Measurements from ENCODE around the gene ADAMTS1. TPM values are rescaled to one million over a fixed set of nuclear protein-coding genes. Genes with fewer than 3 reads are reported as not detected.
A peak's percentile ranks its signal among the peaks of the same experiment; 100 is the strongest.

Gene ADAMTS1
- total RNA-seq, 1 experiment from 2014 or later: 4.1 TPM

GRCh38 chr21:26852423-26852822 is 7.2 kb upstream of the ADAMTS1 start:
- CTCF ChIA-PET: no interaction called here
- no peaks in the 10 kb centered on the region for H3K36me3 Mint-ChIP-seq (ENCODE audit: insufficient read depth, unreplicated experiment)
- H3K4me3 Mint-ChIP-seq (ENCODE audit: low read depth, unreplicated experiment): no peak overlapping the region
- H3K27ac Mint-ChIP-seq (ENCODE audit: unreplicated experiment): no peak overlapping the region
- BruUV-seq (replicated peaks): no TSS peak
- no peak for DNase-seq
- TF ChIP-seq CTCF (IDR thresholded peaks at IDR 0.05; ENCODE audit: unreplicated experiment): no peak
- no peaks in the 10 kb centered on the region for H3K9me3 Mint-ChIP-seq (ENCODE audit: low read depth, unreplicated experiment)
- peaks cover 4% of the 10 kb centered on the region for H3K27me3 Mint-ChIP-seq (ENCODE audit: unreplicated experiment)
- intact Hi-C loops (cut with micrococcal nuclease; ENCODE audit: unreplicated experiment): loop anchor here (10.0 kb wide), 1 partner anchor 1892 kb away; no protein-coding TSS in a partner anchor
- peaks cover 8% of the 10 kb centered on the region for H3K4me1 Mint-ChIP-seq (ENCODE audit: low read depth, unreplicated experiment)

GRCh38 chr21:26851109-26851944 is 6.1 kb upstream of the ADAMTS1 start:
- no peak for TF ChIP-seq CTCF (IDR thresholded peaks at IDR 0.05; ENCODE audit: unreplicated experiment)
- no peak overlapping the region for H3K27ac Mint-ChIP-seq (ENCODE audit: unreplicated experiment)
- peaks cover 8% of the 10 kb centered on the region for H3K36me3 Mint-ChIP-seq (ENCODE audit: insufficient read depth, unreplicated experiment)
- DNase-seq: no peak
- no peaks in the 10 kb centered on the region for H3K9me3 Mint-ChIP-seq (ENCODE audit: low read depth, unreplicated experiment)
- BruUV-seq (replicated peaks): no TSS peak
- peaks cover 16% of the 10 kb centered on the region for H3K4me1 Mint-ChIP-seq (ENCODE audit: low read depth, unreplicated experiment)
- H3K27me3 Mint-ChIP-seq (ENCODE audit: unreplicated experiment): peaks cover 15% of the 10 kb centered on the region
- intact Hi-C loops (cut with micrococcal nuclease; ENCODE audit: unreplicated experiment): loop anchor here (10.0 kb wide), 1 partner anchor 1893 kb away; no protein-coding TSS in a partner anchor
- CTCF ChIA-PET: interaction anchor here (1.3 kb wide), 1 partner anchor 849 kb away, joined by 4 read pairs; no protein-coding TSS in a partner anchor
- H3K4me3 Mint-ChIP-seq (ENCODE audit: low read depth, unreplicated experiment): no peak overlapping the region

GRCh38 chr21:26850116-26850643 is 5.0 kb upstream of the ADAMTS1 start:
- Mint-ChIP-seq H3K36me3 (ENCODE audit: insufficient read depth, unreplicated experiment) (peaks cover 20% of the 10 kb centered on the region), H3K27me3 (ENCODE audit: unreplicated experiment) (peaks cover 19% of the 10 kb centered on the region), H3K4me1 (ENCODE audit: low read depth, unreplicated experiment) (peaks cover 16% of the 10 kb centered on the region), H3K27ac (ENCODE audit: unreplicated experiment) (no peak overlapping the region), H3K4me3 (ENCODE audit: low read depth, unreplicated experiment) (no peak overlapping the region), H3K9me3 (ENCODE audit: low read depth, unreplicated experiment) (no peaks in the 10 kb centered on the region)
- DNase-seq: no peak
- peak; percentile 49 for TF ChIP-seq CTCF (IDR thresholded peaks at IDR 0.05; ENCODE audit: unreplicated experiment)
- CTCF ChIA-PET: interaction anchor here (0.7 to 1.3 kb wide), 3 partner anchors 33 to 1895 kb away, joined by 3 to 4 read pairs (median 3); no protein-coding TSS in a partner anchor
- intact Hi-C loops (cut with micrococcal nuclease; ENCODE audit: unreplicated experiment): loop anchor here (1.0 to 10.0 kb wide), 3 partner anchors 714 to 1895 kb away; no protein-coding TSS in a partner anchor
- no TSS peak for BruUV-seq (replicated peaks)

GRCh38 chr21:26849428-26850115 is 4.4 kb upstream of the ADAMTS1 start:
- CTCF ChIA-PET: interaction anchor here (0.9 to 1.3 kb wide), 2 partner anchors 851 to 1896 kb away, joined by 3 to 4 read pairs; no protein-coding TSS in a partner anchor
- no TSS peak for BruUV-seq (replicated peaks)
- no peak overlapping the region for H3K4me3 Mint-ChIP-seq (ENCODE audit: low read depth, unreplicated experiment)
- intact Hi-C loops (cut with micrococcal nuclease; ENCODE audit: unreplicated experiment): loop anchor here (1.0 to 10.0 kb wide), 5 partner anchors 715 to 1895 kb away; no protein-coding TSS in a partner anchor
- H3K27ac Mint-ChIP-seq (ENCODE audit: unreplicated experiment): no peak overlapping the region
- peak; percentile 21 for DNase-seq
- H3K27me3 Mint-ChIP-seq (ENCODE audit: unreplicated experiment): peaks cover 19% of the 10 kb centered on the region
- no peaks in the 10 kb centered on the region for H3K9me3 Mint-ChIP-seq (ENCODE audit: low read depth, unreplicated experiment)
- H3K36me3 Mint-ChIP-seq (ENCODE audit: insufficient read depth, unreplicated experiment): peaks cover 26% of the 10 kb centered on the region
- TF ChIP-seq CTCF (IDR thresholded peaks at IDR 0.05; ENCODE audit: unreplicated experiment): peak; percentile 26
- peaks cover 16% of the 10 kb centered on the region for H3K4me1 Mint-ChIP-seq (ENCODE audit: low read depth, unreplicated experiment)

All from Calu3 (cell line).